Neural crest cell (in vitro differentiated cells): Measurements from ENCODE around the gene PRSS38. TPM values are rescaled to one million over a fixed set of nuclear protein-coding genes. Genes with fewer than 3 reads are reported as not detected.

Source experiments
- DNase-seq: peaks from one replicate; pipeline ENCODE4 v3.0.0; 2021; ENCODE audit warnings: low read depth, mixed read lengths, low spot score
- H3K27ac Mint-ChIP-seq: one replicate; pipeline ENCODE4 v1.8.0; 2021; ENCODE audit warnings: mild to moderate bottlenecking, mixed read lengths; ENCODE audit not compliant: unreplicated experiment
- H3K27me3 Mint-ChIP-seq: 2 replicates; pipeline ENCODE4 v1.8.0; 2021; ENCODE audit warnings: low read depth, mild to moderate bottlenecking, mixed read lengths
- H3K36me3 Mint-ChIP-seq: 2 replicates; pipeline ENCODE4 v1.8.0; 2021; ENCODE audit warnings: low read depth, mild to moderate bottlenecking, mixed read lengths
- H3K4me1 Mint-ChIP-seq: 2 replicates; pipeline ENCODE4 v1.8.0; 2021; ENCODE audit warnings: mixed read lengths
- H3K4me3 Mint-ChIP-seq: one replicate; pipeline ENCODE4 v1.8.0; 2021; ENCODE audit warnings: mild to moderate bottlenecking, mixed read lengths
- H3K9me3 Mint-ChIP-seq: 2 replicates; pipeline ENCODE4 v1.8.0; 2021; ENCODE audit warnings: mixed read lengths
- total RNA-seq: library from RNA; stranded (reverse); gene quantifications from 2 replicates; pipeline ENCODE4 v1.2.1, GENCODE V29; 2021
- TF ChIP-seq, protein P1 (sequence below): fragments of 200-600 bp; sonication (generic); conservative IDR thresholded peaks from 2 replicates; pipeline ENCODE4 v1.5.0; 2021; ENCODE audit warnings: antibody characterized with exemption, mild to moderate bottlenecking

The PRSS38 gene
- total RNA-seq, 1 donor from 2014 or later, result not detected

DNA sequence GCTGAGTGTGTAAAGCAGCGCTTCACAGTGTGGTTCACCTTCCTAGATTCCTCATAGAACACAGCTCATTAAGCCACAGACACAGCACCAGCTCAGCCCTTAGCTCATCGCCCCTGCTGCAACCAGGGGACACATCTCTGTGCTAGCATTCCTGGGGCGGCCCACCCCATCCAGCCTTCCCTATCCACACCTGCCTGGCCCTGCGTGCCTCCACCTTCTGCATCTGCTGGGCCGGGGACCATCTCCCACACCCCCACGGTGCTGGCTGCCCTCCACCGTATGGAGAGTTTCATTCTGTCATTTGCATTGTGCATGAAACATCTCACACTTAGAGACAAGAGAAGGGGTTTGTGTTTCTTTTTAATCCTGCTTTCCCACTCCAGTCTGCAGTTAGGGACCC is 35.8 kb upstream of the PRSS38 start:
- no peaks in the 10 kb centered on the region for H3K36me3 Mint-ChIP-seq
- H3K9me3 Mint-ChIP-seq, result no peaks in the 10 kb centered on the region
- DNase-seq, result no peak
- peaks cover 5% of the 10 kb centered on the region for H3K4me1 Mint-ChIP-seq
- H3K27ac Mint-ChIP-seq, result no peak overlapping the region
- H3K27me3 Mint-ChIP-seq, result no peaks in the 10 kb centered on the region
- H3K4me3 Mint-ChIP-seq, result no peak overlapping the region
- TF ChIP-seq, protein P1, sequence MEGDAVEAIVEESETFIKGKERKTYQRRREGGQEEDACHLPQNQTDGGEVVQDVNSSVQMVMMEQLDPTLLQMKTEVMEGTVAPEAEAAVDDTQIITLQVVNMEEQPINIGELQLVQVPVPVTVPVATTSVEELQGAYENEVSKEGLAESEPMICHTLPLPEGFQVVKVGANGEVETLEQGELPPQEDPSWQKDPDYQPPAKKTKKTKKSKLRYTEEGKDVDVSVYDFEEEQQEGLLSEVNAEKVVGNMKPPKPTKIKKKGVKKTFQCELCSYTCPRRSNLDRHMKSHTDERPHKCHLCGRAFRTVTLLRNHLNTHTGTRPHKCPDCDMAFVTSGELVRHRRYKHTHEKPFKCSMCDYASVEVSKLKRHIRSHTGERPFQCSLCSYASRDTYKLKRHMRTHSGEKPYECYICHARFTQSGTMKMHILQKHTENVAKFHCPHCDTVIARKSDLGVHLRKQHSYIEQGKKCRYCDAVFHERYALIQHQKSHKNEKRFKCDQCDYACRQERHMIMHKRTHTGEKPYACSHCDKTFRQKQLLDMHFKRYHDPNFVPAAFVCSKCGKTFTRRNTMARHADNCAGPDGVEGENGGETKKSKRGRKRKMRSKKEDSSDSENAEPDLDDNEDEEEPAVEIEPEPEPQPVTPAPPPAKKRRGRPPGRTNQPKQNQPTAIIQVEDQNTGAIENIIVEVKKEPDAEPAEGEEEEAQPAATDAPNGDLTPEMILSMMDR, result no peak

DNA sequence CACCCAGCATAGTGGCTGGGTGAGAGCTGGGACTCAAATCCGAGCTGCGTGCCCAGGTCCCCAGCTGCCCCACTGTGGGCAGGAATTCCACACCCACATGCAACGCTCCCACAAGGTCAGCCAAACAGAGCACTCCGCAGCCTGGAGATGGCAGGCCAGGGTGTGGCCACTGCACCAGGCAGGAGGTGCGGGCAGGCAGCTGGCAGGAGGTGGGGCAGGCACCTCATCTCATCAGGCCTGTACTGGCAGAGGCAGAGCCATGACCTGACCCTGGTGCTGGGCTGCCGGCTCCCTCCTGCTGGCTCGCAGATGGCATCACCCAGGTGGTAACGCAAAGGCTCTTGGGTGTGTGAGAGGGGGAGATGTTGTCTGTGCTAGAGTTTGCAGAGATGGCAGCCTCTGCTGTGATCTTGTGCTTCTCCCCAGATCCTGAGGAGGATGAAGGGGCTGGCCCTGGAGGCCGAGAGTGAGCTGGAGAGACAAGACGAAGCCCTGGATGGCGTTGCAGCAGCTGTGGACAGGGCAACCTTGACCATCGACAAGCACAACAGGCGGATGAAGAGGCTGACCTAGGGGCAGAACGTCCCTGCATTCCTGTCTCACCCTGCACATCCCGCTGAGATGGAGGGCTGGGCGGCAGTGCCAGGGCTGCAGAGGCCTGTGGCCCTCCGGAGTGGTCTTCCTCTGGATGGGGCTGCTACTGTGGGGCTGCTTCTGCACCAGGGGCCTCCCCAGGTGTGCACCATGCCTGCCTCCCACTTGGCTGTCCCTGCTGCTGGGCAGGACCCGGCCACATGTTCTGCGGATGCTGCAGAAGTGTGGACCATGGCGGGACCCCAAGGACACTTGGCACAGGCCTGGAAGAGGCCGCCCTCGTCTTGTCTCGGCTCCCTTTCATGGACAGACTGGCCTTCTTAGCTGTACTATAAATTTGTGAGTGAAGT is 35.1 kb upstream of the PRSS38 start:
- no peak for DNase-seq
- TF ChIP-seq, protein P1, result no peak
- Mint-ChIP-seq H3K36me3 (no peaks in the 10 kb centered on the region), H3K4me3 (no peak overlapping the region), H3K4me1 (peaks cover 5% of the 10 kb centered on the region), H3K9me3 (no peaks in the 10 kb centered on the region), H3K27me3 (peaks cover under 1% of the 10 kb centered on the region), H3K27ac (no peak overlapping the region)

DNA sequence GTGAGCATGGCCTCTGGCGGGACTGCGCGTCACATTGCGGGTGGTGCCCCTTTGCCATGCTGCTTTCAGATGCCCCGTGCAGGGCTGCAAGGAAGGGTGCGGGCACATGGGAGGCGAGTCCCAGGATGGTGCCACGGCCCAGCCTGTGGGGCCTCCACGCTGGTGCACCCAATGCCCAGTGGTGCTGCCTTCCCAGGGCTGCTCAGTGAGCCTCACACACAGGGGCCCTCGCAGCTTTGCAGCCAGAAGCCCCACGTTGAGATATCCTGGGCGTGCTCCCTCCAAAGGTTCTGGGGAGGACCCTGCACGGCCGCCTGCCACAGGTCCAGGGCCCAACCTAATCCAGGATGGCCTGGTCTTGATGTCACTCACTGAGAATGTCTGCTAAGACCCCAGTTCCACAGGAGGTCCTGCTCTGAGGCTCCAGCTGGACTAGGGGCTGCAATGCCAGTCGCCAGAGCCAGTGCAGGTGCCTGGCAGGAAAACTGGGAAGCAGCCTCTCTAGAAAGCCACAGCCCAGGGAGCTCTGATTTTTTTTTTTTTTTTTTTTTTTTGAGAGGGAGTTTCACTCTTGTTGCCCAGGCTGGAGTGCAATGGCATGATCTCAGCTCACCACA is 34.1 kb upstream of the PRSS38 start:
- peaks cover 11% of the 10 kb centered on the region for H3K27me3 Mint-ChIP-seq
- TF ChIP-seq, protein P1, result no peak
- H3K4me1 Mint-ChIP-seq, result peaks cover under 1% of the 10 kb centered on the region
- no peak overlapping the region for H3K4me3 Mint-ChIP-seq
- DNase-seq, result no peak
- H3K9me3 Mint-ChIP-seq, result no peaks in the 10 kb centered on the region
- H3K27ac Mint-ChIP-seq, result no peak overlapping the region
- H3K36me3 Mint-ChIP-seq, result no peaks in the 10 kb centered on the region

DNA sequence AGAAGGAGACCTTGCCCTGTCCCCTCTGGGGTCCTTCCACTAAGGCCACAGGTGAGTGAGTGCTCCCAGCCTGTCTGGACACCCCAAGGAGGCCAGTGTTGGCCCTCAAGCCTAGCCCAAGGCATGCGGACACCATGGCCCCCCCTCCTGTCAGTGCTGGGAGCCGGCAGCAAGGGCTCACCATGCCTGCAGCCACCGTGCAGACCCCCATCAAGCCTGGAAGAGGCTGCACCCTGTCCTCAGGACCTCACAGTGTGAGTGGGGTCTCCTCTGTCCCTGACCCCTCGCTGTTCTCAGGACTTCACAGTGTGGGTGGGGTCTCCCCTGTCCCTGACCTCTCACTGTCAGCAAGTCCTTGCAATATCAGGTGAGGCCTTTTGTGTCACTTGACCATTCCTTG is 33.2 kb upstream of the PRSS38 start:
- TF ChIP-seq, protein P1, result no peak
- Mint-ChIP-seq H3K36me3 (no peaks in the 10 kb centered on the region), H3K9me3 (no peaks in the 10 kb centered on the region), H3K4me1 (no peaks in the 10 kb centered on the region), H3K4me3 (no peak overlapping the region), H3K27ac (no peak overlapping the region), H3K27me3 (peaks cover 18% of the 10 kb centered on the region)
- DNase-seq, result no peak

DNA sequence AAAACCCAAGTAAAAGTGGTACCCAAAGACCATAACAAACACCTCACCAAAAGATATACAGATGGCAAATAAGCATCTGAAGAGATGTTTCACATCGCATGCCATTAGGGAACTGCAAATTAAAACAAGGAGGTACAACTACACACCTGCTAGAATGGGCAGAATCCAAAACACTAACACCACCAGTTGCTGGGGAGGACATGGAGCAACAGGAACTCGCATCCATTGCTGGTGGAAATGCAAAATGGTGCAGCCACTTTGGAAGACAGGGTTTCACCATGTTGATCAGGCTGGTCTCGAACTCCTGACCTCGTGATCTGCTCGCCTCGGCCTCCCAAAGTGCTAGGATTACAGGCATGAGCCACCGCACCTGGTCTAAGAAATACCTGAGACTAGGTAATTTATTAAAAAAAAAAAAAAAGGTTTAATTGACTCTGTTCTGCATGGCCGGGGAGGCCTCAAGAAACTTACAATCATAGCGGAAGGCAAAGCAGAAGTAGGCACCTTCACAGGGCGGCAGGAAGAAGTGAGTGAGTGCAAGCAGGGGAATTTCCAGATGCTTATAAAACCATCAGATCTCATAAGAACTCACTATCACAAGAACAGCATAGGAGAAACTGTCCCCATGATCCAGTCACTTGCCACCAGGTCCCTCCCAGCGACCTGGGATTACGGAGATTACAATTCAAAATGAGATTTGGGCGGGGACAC is 30.2 kb upstream of the PRSS38 start:
- no peak for DNase-seq
- Mint-ChIP-seq H3K27me3 (peaks cover 40% of the 10 kb centered on the region), H3K4me1 (no peaks in the 10 kb centered on the region), H3K4me3 (peak overlapping the region; percentile 71), H3K36me3 (no peaks in the 10 kb centered on the region), H3K27ac (no peak overlapping the region), H3K9me3 (no peaks in the 10 kb centered on the region)
- TF ChIP-seq, protein P1, result no peak
